Breast epithelium (tissue), 4 donors: Measurements from ENCODE around the gene TYW3. TPM values are rescaled to one million over a fixed set of nuclear protein-coding genes. Genes with fewer than 3 reads are reported as not detected.

Experiments used
- DNase-seq, 2 donors: peaks; one replicate each; pipeline ENCODE4 v3.0.0-alpha.2; 2019; ENCODE audit warnings: low spot score in 2 of 2
- H3K27ac ChIP-seq, 2 donors: fragments of 200-600 bp; sonication (generic) in 1 of 2; one replicate each; pipeline ENCODE4 v1.5.1; 2016 to 2019; ENCODE audit warnings: mild to moderate bottlenecking in 1 of 2
- H3K27me3 ChIP-seq, 2 donors: fragments of 200-600 bp; sonication (generic) in 1 of 2; one replicate each; pipeline versions ENCODE4 v1.5.1 to v1.6.0; 2017 to 2019; ENCODE audit warnings: control low read depth in 1 of 2, mild to moderate bottlenecking in 1 of 2
- H3K36me3 ChIP-seq: fragments of 200-600 bp; one replicate; pipeline ENCODE4 v1.5.1; 2019
- H3K4me1 ChIP-seq, 2 donors: fragments of 200-600 bp; sonication (generic); one replicate each; pipeline ENCODE4 v1.5.1; 2016 to 2019; ENCODE audit warnings: control low read depth in 1 of 2
- H3K4me3 ChIP-seq, 3 donors: fragments of 200-600 bp; sonication (generic); 1 replicate in 2 of 3; 2 replicates in 1 of 3; pipeline ENCODE4 v1.5.1; 2016 to 2019; ENCODE audit warnings: mild to moderate bottlenecking in 3 of 3, moderate library complexity in 2 of 3
- H3K9me3 ChIP-seq, 2 donors: fragments of 200-600 bp; sonication (generic) in 1 of 2; one replicate each; pipeline ENCODE4 v1.5.1; 2016 to 2019; ENCODE audit warnings: control low read depth in 1 of 2
- CTCF ChIP-seq, 3 donors: fragments of 450-650 bp; IDR thresholded peaks; one replicate each; pipeline ENCODE4 v1.5.1; 2016 to 2017; ENCODE audit warnings: antibody characterized with exemption in 3 of 3, mild to moderate bottlenecking in 3 of 3, moderate library complexity in 3 of 3
- POLR2A ChIP-seq: fragments of 450-650 bp; IDR thresholded peaks from one replicate; pipeline ENCODE4 v1.6.1; 2016; ENCODE audit warnings: antibody characterized with exemption, mild to moderate bottlenecking, moderate library complexity
- POLR2AphosphoS5 ChIP-seq, 3 donors: sonication (generic); formaldehyde crosslinking; IDR thresholded peaks; one replicate each; pipeline ENCODE4 v1.6.1; 2017; ENCODE audit warnings: antibody characterized with exemption in 3 of 3
- intact Hi-C: fragments of 100-400 bp; cut with DNase I; formaldehyde crosslinking; loops from one replicate; pipeline ENCODE4 v1.15.1; 2023; ENCODE audit warnings: low total_unique reads
- total RNA-seq, 3 donors: library from RNA; depleted of rRNA; stranded (reverse); fragments of >200 nt; gene quantifications; one replicate each; pipeline ENCODE4 v1.1.0, GENCODE V29; 2016

The TYW3 gene
- total RNA-seq, 3 donors from 2014 or later: 15.5 to 17.9 (median 16.1) TPM

- Histone ChIP-seq H3K27me3 (peaks cover 0 to 12% of the 10 kb centered on the region in 2 donors), H3K4me1 (no peaks in the 10 kb centered on the region), H3K36me3 (no peaks in the 10 kb centered on the region), H3K9me3 (no peaks in the 10 kb centered on the region), H3K27ac (no peak overlapping the region), H3K4me3 (no peak overlapping the region)
- no peak for TF ChIP-seq POLR2A
- intact Hi-C loops: no loop called here
- DNase-seq: no peak
Observed at GRCh38 chr1:74777525-74777924, 44.6 kb downstream of the TYW3 start.

- H3K36me3 ChIP-seq: no peaks in the 10 kb centered on the region
- no peak for DNase-seq
- no peak overlapping the region for H3K4me3 ChIP-seq
- no peak for TF ChIP-seq CTCF (IDR thresholded peaks at IDR 0.05)
- no peak for TF ChIP-seq POLR2A
- no peak for TF ChIP-seq POLR2AphosphoS5 (IDR thresholded peaks at IDR 0.05)
- intact Hi-C loops: no loop called here
- no peaks in the 10 kb centered on the region for H3K9me3 ChIP-seq
- no peak overlapping the region for H3K27ac ChIP-seq
- no peaks in the 10 kb centered on the region for H3K4me1 ChIP-seq
- peaks cover 0 to 7% of the 10 kb centered on the region in 2 donors for H3K27me3 ChIP-seq
Observed at GRCh38 chr1:74779750-74780149, 46.8 kb downstream of the TYW3 start.

- intact Hi-C loops: no loop called here
- Histone ChIP-seq H3K4me1 (no peaks in the 10 kb centered on the region), H3K27me3 (peaks cover 0 to 3% of the 10 kb centered on the region in 2 donors), H3K36me3 (no peaks in the 10 kb centered on the region), H3K27ac (no peak overlapping the region), H3K4me3 (no peak overlapping the region), H3K9me3 (no peaks in the 10 kb centered on the region)
- TF ChIP-seq POLR2AphosphoS5 (IDR thresholded peaks at IDR 0.05) (no peak), POLR2A (no peak), CTCF (IDR thresholded peaks at IDR 0.05) (no peak)
- no peak for DNase-seq
Observed at GRCh38 chr1:74780594-74780993, 47.6 kb downstream of the TYW3 start.

GRCh38 chr1:74785944-74786343 lies 53.0 kb downstream of the TYW3 start:
- no peak for DNase-seq
- Histone ChIP-seq H3K36me3 (no peaks in the 10 kb centered on the region), H3K4me3 (no peak overlapping the region), H3K4me1 (no peaks in the 10 kb centered on the region), H3K27ac (no peak overlapping the region), H3K9me3 (no peaks in the 10 kb centered on the region), H3K27me3 (peaks cover 0 to 7% of the 10 kb centered on the region in 2 donors)
- TF ChIP-seq POLR2AphosphoS5 (IDR thresholded peaks at IDR 0.05): no peak
- TF ChIP-seq POLR2A: no peak
- TF ChIP-seq CTCF (IDR thresholded peaks at IDR 0.05): no peak
- intact Hi-C loops: no loop called here

- H3K4me3 ChIP-seq: no peak overlapping the region
- TF ChIP-seq CTCF (IDR thresholded peaks at IDR 0.05) (no peak), POLR2AphosphoS5 (IDR thresholded peaks at IDR 0.05) (no peak), POLR2A (no peak)
- H3K36me3 ChIP-seq: no peaks in the 10 kb centered on the region
- intact Hi-C loops: no loop called here
- no peak overlapping the region for H3K27ac ChIP-seq
- no peaks in the 10 kb centered on the region for H3K9me3 ChIP-seq
- peaks cover 0 to 7% of the 10 kb centered on the region in 2 donors for H3K27me3 ChIP-seq
- no peak for DNase-seq
- no peaks in the 10 kb centered on the region for H3K4me1 ChIP-seq
Observed at GRCh38 chr1:74790453-74790852, 57.5 kb downstream of the TYW3 start.

- no peaks in the 10 kb centered on the region for H3K9me3 ChIP-seq
- no peaks in the 10 kb centered on the region for H3K36me3 ChIP-seq
- TF ChIP-seq POLR2A: no peak
- TF ChIP-seq POLR2AphosphoS5 (IDR thresholded peaks at IDR 0.05): no peak
- TF ChIP-seq CTCF (IDR thresholded peaks at IDR 0.05): no peak
- intact Hi-C loops: no loop called here
- H3K27me3 ChIP-seq: peaks cover 0 to 7% of the 10 kb centered on the region in 2 donors
- H3K4me3 ChIP-seq: no peak overlapping the region
- no peaks in the 10 kb centered on the region for H3K4me1 ChIP-seq
- DNase-seq: no peak
- no peak overlapping the region for H3K27ac ChIP-seq
Observed at GRCh38 chr1:74791491-74791890, 58.5 kb downstream of the TYW3 start.
